H1 (cell line): ENCODE measurements around the gene IMPG2. TPM values are rescaled to one million over a fixed set of nuclear protein-coding genes. Genes with fewer than 3 reads are reported as not detected.
A peak's percentile ranks its signal among the peaks of the same experiment; 100 is the strongest.

Source experiments
- CTCF ChIA-PET: fragments of 300-600 bp; sonication (Branson Sonifier 250); formaldehyde crosslinking; loops from one replicate; lab custom pipeline; 2021; ENCODE audit not compliant: partially characterized antibody; lab: Charles Lee
- POLR2A ChIA-PET: fragments of 300-600 bp; sonication (Branson Sonifier 250); formaldehyde crosslinking; loops from one replicate; lab custom pipeline; 2021; ENCODE audit warnings: inconsistent platforms; ENCODE audit not compliant: partially characterized antibody; lab: Charles Lee
- DNase-seq, 2 experiments: peaks; one replicate each; pipeline versions ENCODE4 v3.0.0 to v3.0.0-alpha.2; 2010 to 2022; ENCODE audit warnings: low spot score in 2 of 2, low read depth in 1 of 2, mixed read lengths in 1 of 2
- FAIRE-seq: peaks from 2 replicates; lab custom pipeline; 2011; peaks lifted over from hg19 to GRCh38; lab: Jason Lieb, UNC
- H2AFZ ChIP-seq: 2 replicates; pipeline ENCODE4 v1.8.1; 2012; ENCODE audit warnings: low read length, inconsistent platforms
- H2AK5ac ChIP-seq: 2 replicates; pipeline ENCODE4 v1.6.1; 2013; ENCODE audit warnings: low read depth, low read length
- H2BK120ac ChIP-seq: replicated peaks from 2 replicates; pipeline ENCODE3; 2013; ENCODE audit warnings: low read depth, low read length, inconsistent platforms
- H2BK12ac ChIP-seq: 2 replicates; pipeline ENCODE4 v1.6.1; 2013; ENCODE audit warnings: low read depth, low read length
- H2BK15ac ChIP-seq: 2 replicates; pipeline ENCODE4 v1.6.1; 2013; ENCODE audit warnings: low read length
- H2BK20ac ChIP-seq: 2 replicates; pipeline ENCODE4 v1.6.1; 2013; ENCODE audit warnings: low read length
- H2BK5ac ChIP-seq: 2 replicates; pipeline ENCODE4 v1.6.1; 2013; ENCODE audit warnings: low read depth, low read length
- H3K14ac ChIP-seq: 2 replicates; pipeline ENCODE4 v1.6.1; 2013; ENCODE audit warnings: inconsistent platforms; ENCODE audit not compliant: insufficient read length
- H3K18ac ChIP-seq: 2 replicates; pipeline ENCODE4 v1.6.1; 2013; ENCODE audit warnings: low read length; ENCODE audit errors: extremely low read depth
- H3K23ac ChIP-seq: 2 replicates; pipeline ENCODE4 v1.6.1; 2013; ENCODE audit warnings: inconsistent platforms; ENCODE audit not compliant: insufficient read length
- H3K23me2 ChIP-seq: 2 replicates; pipeline ENCODE4 v1.6.1; 2013; ENCODE audit warnings: low read depth, low read length
- H3K27ac ChIP-seq: 2 replicates; pipeline ENCODE4 v1.6.1; 2011; ENCODE audit warnings: low read depth, low read length, inconsistent platforms
- H3K27me3 ChIP-seq, 4 experiments: replicated peaks in 1 of 4; 1 replicate in 1 of 4; 2 replicates in 3 of 4; pipeline versions ENCODE4 v1.6.1 to v1.8.1; 2011 to 2013; ENCODE audit warnings: low read length in 3 of 4, mild to moderate bottlenecking in 3 of 4, inconsistent platforms in 2 of 4, mixed read lengths in 2 of 4, moderate library complexity in 1 of 4; ENCODE audit not compliant: control insufficient read depth in 3 of 4, insufficient read depth in 3 of 4; ENCODE audit errors: extremely low read depth in 1 of 4
- H3K36me3 ChIP-seq, 4 experiments: 2 replicates each; pipeline versions ENCODE4 v1.6.1 to v1.8.1; 2011 to 2013; ENCODE audit warnings: mild to moderate bottlenecking in 4 of 4, low read length in 3 of 4, moderate library complexity in 2 of 4, control low read depth in 1 of 4, inconsistent platforms in 1 of 4; ENCODE audit not compliant: insufficient read depth in 4 of 4, control insufficient read depth in 2 of 4
- H3K4ac ChIP-seq: replicated peaks from 2 replicates; pipeline ENCODE3; 2013; ENCODE audit warnings: low read length, low read depth, mixed read lengths, inconsistent platforms; ENCODE audit not compliant: insufficient read length
- H3K4me1 ChIP-seq, 4 experiments: replicated peaks in 1 of 4; 1 replicate in 1 of 4; 2 replicates in 3 of 4; pipeline versions ENCODE4 v1.6.1 to v1.8.1; 2011 to 2013; ENCODE audit warnings: low read length in 3 of 4, inconsistent platforms in 2 of 4, mixed read lengths in 1 of 4; ENCODE audit not compliant: insufficient read depth in 4 of 4, control insufficient read depth in 3 of 4
- H3K4me2 ChIP-seq, 2 experiments: 2 replicates each; pipeline versions ENCODE4 v1.6.1 to v1.8.1; 2011 to 2013; ENCODE audit warnings: low read depth in 2 of 2, low read length in 2 of 2, control low read depth in 1 of 2, inconsistent platforms in 1 of 2, mild to moderate bottlenecking in 1 of 2; ENCODE audit not compliant: insufficient read depth in 1 of 2
- H3K4me3 ChIP-seq, 4 experiments: fragments of 200-600, 300-600 bp in 1 of 4; sonication (generic), shearing (Covaris generic), sonication (Bioruptor Twin) in 1 of 4; 2 replicates each; pipeline versions ENCODE4 v1.5.1 to v1.8.1; 2011 to 2016; ENCODE audit warnings: low read length in 4 of 4, low read depth in 3 of 4, control low read depth in 2 of 4, inconsistent platforms in 2 of 4, mild to moderate bottlenecking in 2 of 4, mixed read lengths in 1 of 4, moderate library complexity in 1 of 4; ENCODE audit not compliant: insufficient read depth in 2 of 4; ENCODE audit errors: extremely low read depth in 1 of 4
- H3K56ac ChIP-seq: replicated peaks from 2 replicates; pipeline ENCODE3; 2013; ENCODE audit warnings: low read depth, mild to moderate bottlenecking, mixed read lengths, low read length, inconsistent platforms; ENCODE audit not compliant: insufficient read length
- H3K79me1 ChIP-seq: 2 replicates; pipeline ENCODE4 v1.6.1; 2013; ENCODE audit warnings: low read depth, low read length, control low read depth
- H3K79me2 ChIP-seq, 2 experiments: 2 replicates each; pipeline versions ENCODE4 v1.6.1 to v1.8.1; 2012 to 2013; ENCODE audit warnings: low read length in 2 of 2, mild to moderate bottlenecking in 2 of 2, inconsistent platforms in 1 of 2; ENCODE audit not compliant: insufficient read depth in 2 of 2, control insufficient read depth in 1 of 2
- H3K9ac ChIP-seq, 4 experiments: replicated peaks in 1 of 4; 1 replicate in 1 of 4; 2 replicates in 3 of 4; pipeline versions ENCODE4 v1.6.1 to v1.8.1; 2011 to 2013; ENCODE audit warnings: low read depth in 3 of 4, low read length in 3 of 4, control low read depth in 2 of 4, mild to moderate bottlenecking in 2 of 4, moderate library complexity in 2 of 4, inconsistent platforms in 1 of 4; ENCODE audit errors: extremely low read depth in 1 of 4
- H3K9me3 ChIP-seq, 2 experiments: 2 replicates each; pipeline versions ENCODE4 v1.6.1 to v1.8.1; 2012 to 2013; ENCODE audit warnings: mild to moderate bottlenecking in 2 of 2, moderate library complexity in 2 of 2, control low read depth in 1 of 2, inconsistent platforms in 1 of 2, low read depth in 1 of 2, low read length in 1 of 2, mixed read lengths in 1 of 2; ENCODE audit not compliant: insufficient read depth in 2 of 2
- H4K20me1 ChIP-seq, 2 experiments: replicated peaks in 1 of 2; 2 replicates each; pipeline versions ENCODE3 to v1.8.1; 2011 to 2013; ENCODE audit warnings: inconsistent platforms in 2 of 2, low read length in 2 of 2, mild to moderate bottlenecking in 1 of 2; ENCODE audit not compliant: insufficient read depth in 2 of 2, control insufficient read depth in 1 of 2
- H4K5ac ChIP-seq: 2 replicates; pipeline ENCODE4 v1.6.1; 2013; ENCODE audit warnings: low read length, low read depth, mixed read lengths, inconsistent platforms; ENCODE audit not compliant: insufficient read length
- H4K8ac ChIP-seq: 2 replicates; pipeline ENCODE4 v1.8.0; 2013; ENCODE audit warnings: mild to moderate bottlenecking, moderate library complexity, low read length, inconsistent platforms; ENCODE audit not compliant: insufficient read depth; ENCODE audit errors: extremely low read depth
- H4K91ac ChIP-seq: replicated peaks from 2 replicates; pipeline ENCODE3; 2013; ENCODE audit warnings: low read length, mixed read lengths, inconsistent platforms; ENCODE audit not compliant: insufficient read length
- SIN3A ChIP-seq, 2 experiments: IDR thresholded peaks in 1 of 2; conservative IDR thresholded peaks in 1 of 2; 2 replicates each; pipeline ENCODE4 v1.6.1; 2011 to 2012; ENCODE audit warnings: low read length in 2 of 2, improper control_type of control experiment in 1 of 2, low read depth in 1 of 2, mild to moderate bottlenecking in 1 of 2
- WGBS, 2 experiments: shearing (Covaris generic) in 1 of 2; methylation state at CpG; one replicate each; pipeline versions ENCODE4 v1.1.6 to v1.1.7; 2013 to 2015; ENCODE audit warnings: low lambda C conversion rate in 2 of 2, mixed read lengths in 2 of 2, inconsistent platforms in 1 of 2, low coverage in 1 of 2, missing lambda C conversion rate in 1 of 2; ENCODE audit not compliant: insufficient replicate concordance in 2 of 2, insufficient coverage in 1 of 2, insufficient read length in 1 of 2; ENCODE audit errors: extremely low coverage in 1 of 2, missing lambda C conversion rate in 1 of 2; 5-methylcytosine and 5-hydroxymethylcytosine counted together
- polyA plus RNA-seq, 7 experiments: library from polyadenylated mRNA; depleted of rRNA in 3 of 7; stranded (reverse) in 5 of 7; unstranded in 2 of 7; fragments of >200 nt in 5 of 7; fragments of 200-250 nt in 2 of 7; gene quantifications; 1 replicate in 5 of 7; 2 replicates in 1 of 7; 4 replicates in 1 of 7; pipeline versions ENCODE4 v1.2.1 to v1.2.3, GENCODE V29; 2011 to 2013; ENCODE audit warnings: missing spikeins in 2 of 7, mixed read lengths in 2 of 7
- total RNA-seq: library from RNA; stranded (reverse); fragmentation: NEBNext Ultra II Directional; extraction: Animal tissue kit (Norgen Biotek cat#: 25700); gene quantifications from 2 replicates; pipeline ENCODE4 v1.2.1, GENCODE V29; 2021

The IMPG2 gene
- total and polyA plus RNA-seq, 2 of the 8 experiments (the other 6 are each of a cell fraction or from before 2014, with no cell fraction given), result 0.03 to 0.06 TPM

GRCh38 chr3:101333883-101334282 lies 13.5 kb upstream of the IMPG2 start:
- DNase-seq (peak in 1 of 2 experiments; percentile 44), FAIRE-seq (no peak)
- H3K4me3 ChIP-seq, result no peak overlapping the region
- H2BK20ac ChIP-seq, result no peak overlapping the region
- H2BK12ac ChIP-seq, result no peak overlapping the region
- no peaks in the 10 kb centered on the region for H3K79me1 ChIP-seq
- H4K5ac ChIP-seq, result no peak overlapping the region
- H3K18ac ChIP-seq, result no peak overlapping the region
- no peak overlapping the region for H2AK5ac ChIP-seq
- H3K9ac ChIP-seq, result no peak overlapping the region
- no peak overlapping the region for H3K14ac ChIP-seq
- ChIA-PET POLR2A (no interaction called here), CTCF (no interaction called here)
- no peaks in the 10 kb centered on the region for H4K20me1 ChIP-seq
- H3K4me1 ChIP-seq, result no peaks in the 10 kb centered on the region
- no peak overlapping the region for H3K4me2 ChIP-seq
- H3K23ac ChIP-seq, result no peak overlapping the region
- H3K27ac ChIP-seq, result no peak overlapping the region
- no peaks in the 10 kb centered on the region for H3K23me2 ChIP-seq
- H3K9me3 ChIP-seq, result no peaks in the 10 kb centered on the region
- no peak for TF ChIP-seq SIN3A (conservative IDR thresholded peaks at IDR 0.05 in 1 of 2, IDR thresholded peaks at IDR 0.05 in 1 of 2; ENCODE audit: low read depth in 1 of 2, low read length in 2 of 2)
- no peak overlapping the region for H3K4ac ChIP-seq
- H2AFZ ChIP-seq, result no peak overlapping the region
- no peak overlapping the region for H2BK15ac ChIP-seq
- H3K56ac ChIP-seq, result no peak overlapping the region
- no peak overlapping the region for H2BK120ac ChIP-seq
- no peaks in the 10 kb centered on the region for H3K79me2 ChIP-seq
- no peaks in the 10 kb centered on the region for H3K36me3 ChIP-seq
- H3K27me3 ChIP-seq, result peaks cover 0 to 1% (median 0%) of the 10 kb centered on the region in 4 experiments; a peak in 1 of 7 replicates
- H4K8ac ChIP-seq, result no peak overlapping the region
- no peak overlapping the region for H2BK5ac ChIP-seq
- WGBS, 2 experiments, result 88% methylated on average over 7 of the region's 7 CpGs; no CpG with 5 or more reads in 1 of the 2 experiments
- H4K91ac ChIP-seq, result no peak overlapping the region
